Measurements from ENCODE around the gene ALS2. TPM values are rescaled to one million over a fixed set of nuclear protein-coding genes. Genes with fewer than 3 reads are reported as not detected.

Gene ALS2
- total and polyA plus RNA-seq, 8 donors: 4.1 to 48.4 (median 9.4) TPM

GRCh38 chr2:201696151-201696659 lies 84.5 kb downstream of the ALS2 start:
- WGBS, 5 donors: 55 to 71% (median 68%) methylated on average over 6 of the region's 6 CpGs
- no peak for TF ChIP-seq CTCF (IDR thresholded peaks at IDR 0.05)
- no peak for TF ChIP-seq POLR2AphosphoS5 (IDR thresholded peaks at IDR 0.05)
- no peak for TF ChIP-seq EP300 (IDR thresholded peaks at IDR 0.05)
- no peak for TF ChIP-seq POLR2A (IDR thresholded peaks at IDR 0.05)
- peaks cover 0 to 5% (median 0%) of the 10 kb centered on the region in 4 donors for H3K4me1 ChIP-seq
- peaks cover 9 to 12% (median 10%) of the 10 kb centered on the region in 4 donors for H3K36me3 ChIP-seq
- no peaks in the 10 kb centered on the region for H3K9me3 ChIP-seq
- intact Hi-C loops (cut with DNase I; ENCODE audit: low total_unique reads): no loop called here
- H3K4me3 ChIP-seq: no peak overlapping the region
- H3K27ac ChIP-seq: no peak overlapping the region
- DNase-seq: no peak
- H3K27me3 ChIP-seq: no peaks in the 10 kb centered on the region

- no peaks in the 10 kb centered on the region for H3K4me1 ChIP-seq
- intact Hi-C loops (cut with DNase I; ENCODE audit: low total_unique reads): no loop called here
- H3K4me3 ChIP-seq: no peak overlapping the region
- no peaks in the 10 kb centered on the region for H3K9me3 ChIP-seq
- DNase-seq: no peak
- H3K27ac ChIP-seq: no peak overlapping the region
- WGBS, 5 donors: 80 to 91% (median 84%) methylated on average over 3 of the region's 3 CpGs
- peaks cover 0 to 14% (median 0%) of the 10 kb centered on the region in 3 donors for H3K27me3 ChIP-seq
- H3K36me3 ChIP-seq: no peaks in the 10 kb centered on the region
- TF ChIP-seq POLR2A (IDR thresholded peaks at IDR 0.05) (no peak), EP300 (IDR thresholded peaks at IDR 0.05) (no peak), CTCF (IDR thresholded peaks at IDR 0.05) (no peak), POLR2AphosphoS5 (IDR thresholded peaks at IDR 0.05) (no peak)
These were observed 95.6 kb downstream of the ALS2 start for GRCh38 chr2:201685156-201685555.

- intact Hi-C loops (cut with DNase I; ENCODE audit: low total_unique reads): no loop called here
- no peaks in the 10 kb centered on the region for H3K4me1 ChIP-seq
- H3K27me3 ChIP-seq: peaks cover 0 to 14% (median 0%) of the 10 kb centered on the region in 3 donors
- WGBS, 5 donors: 43 to 57% (median 49%) methylated on average over 9 of the region's 9 CpGs
- TF ChIP-seq POLR2AphosphoS5 (IDR thresholded peaks at IDR 0.05): no peak
- no peak for TF ChIP-seq POLR2A (IDR thresholded peaks at IDR 0.05)
- TF ChIP-seq CTCF (IDR thresholded peaks at IDR 0.05): peak in 1 of 7 experiments; percentile 16
- no peak overlapping the region for H3K27ac ChIP-seq
- peak in 1 of 2 donors; percentile 14 for DNase-seq
- H3K36me3 ChIP-seq: no peaks in the 10 kb centered on the region
- H3K4me3 ChIP-seq: no peak overlapping the region
- no peaks in the 10 kb centered on the region for H3K9me3 ChIP-seq
These were observed 100.0 kb downstream of the ALS2 start for GRCh38 chr2:201680743-201681142.

- Histone ChIP-seq H3K4me1 (no peaks in the 10 kb centered on the region), H3K36me3 (no peaks in the 10 kb centered on the region), H3K27ac (no peak overlapping the region), H3K9me3 (no peaks in the 10 kb centered on the region), H3K27me3 (peaks cover 0 to 14% (median 0%) of the 10 kb centered on the region in 3 donors), H3K4me3 (no peak overlapping the region)
- TF ChIP-seq POLR2A (IDR thresholded peaks at IDR 0.05): no peak
- no peak for TF ChIP-seq EP300 (IDR thresholded peaks at IDR 0.05)
- no peak for TF ChIP-seq POLR2AphosphoS5 (IDR thresholded peaks at IDR 0.05)
- TF ChIP-seq CTCF (IDR thresholded peaks at IDR 0.05): no peak
- DNase-seq: no peak
- intact Hi-C loops (cut with DNase I; ENCODE audit: low total_unique reads): no loop called here
- 66 to 76% (median 73%) methylated on average over 6 of the region's 6 CpGs for WGBS, 5 donors
These were observed 102.3 kb downstream of the ALS2 start for GRCh38 chr2:201678401-201678800.

All from stomach (tissue), 9 donors.